Activated CD4-positive, alpha-beta T cell treated with anti-CD3 and anti-CD28 coated beads, Interleukin-2, amount 50 U/mL, for 48 hours (primary cell): ENCODE data around the gene PRKAG3.

ENCODE experiments used
- DNase-seq, 2 experiments: peaks; one replicate each; pipeline ENCODE4 v3.0.0-alpha.2; 2020

The PRKAG3 gene

GRCh38 chr2:218837495-218837894 lies 5.9 kb upstream of the PRKAG3 start:
- no peak for DNase-seq

GRCh38 chr2:218834685-218835084 lies 3.1 kb upstream of the PRKAG3 start:
- DNase-seq, result no peak

DNA sequence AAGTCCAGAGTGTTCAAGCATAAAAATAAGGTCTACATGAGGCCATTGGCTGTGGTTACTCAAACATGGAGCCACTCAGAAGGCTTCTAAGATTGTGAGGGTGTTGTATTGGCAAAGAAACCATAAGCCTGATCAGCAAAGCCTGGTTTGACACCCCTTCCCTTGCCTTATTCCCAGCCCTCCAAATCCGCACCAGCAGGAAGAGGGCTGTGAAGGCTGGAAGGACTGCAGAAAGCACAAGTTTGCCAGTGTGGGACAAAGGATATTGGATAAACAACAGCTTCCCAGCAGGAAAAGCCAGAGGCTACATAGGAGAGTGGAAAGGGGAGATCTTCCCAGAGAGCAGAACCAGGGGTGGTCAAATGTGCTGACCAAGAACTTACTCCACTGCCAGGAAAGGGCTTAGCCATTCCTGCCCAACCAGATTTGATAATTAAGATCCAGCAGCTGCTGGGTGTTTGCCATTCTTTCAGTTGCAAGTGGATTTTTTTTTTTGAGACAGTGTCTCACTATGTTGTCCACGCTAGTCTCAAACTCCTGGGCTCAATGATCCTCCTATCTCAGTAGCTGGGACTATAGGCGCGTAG lies 1.5 kb upstream of the PRKAG3 start:
- no peak for DNase-seq

- no peak for DNase-seq
Observed at GRCh38 chr2:218832520-218832919, 917 bp upstream of the PRKAG3 start.

GRCh38 chr2:218832081-218832480 lies 478 bp upstream of the PRKAG3 start:
- DNase-seq, result no peak

DNA sequence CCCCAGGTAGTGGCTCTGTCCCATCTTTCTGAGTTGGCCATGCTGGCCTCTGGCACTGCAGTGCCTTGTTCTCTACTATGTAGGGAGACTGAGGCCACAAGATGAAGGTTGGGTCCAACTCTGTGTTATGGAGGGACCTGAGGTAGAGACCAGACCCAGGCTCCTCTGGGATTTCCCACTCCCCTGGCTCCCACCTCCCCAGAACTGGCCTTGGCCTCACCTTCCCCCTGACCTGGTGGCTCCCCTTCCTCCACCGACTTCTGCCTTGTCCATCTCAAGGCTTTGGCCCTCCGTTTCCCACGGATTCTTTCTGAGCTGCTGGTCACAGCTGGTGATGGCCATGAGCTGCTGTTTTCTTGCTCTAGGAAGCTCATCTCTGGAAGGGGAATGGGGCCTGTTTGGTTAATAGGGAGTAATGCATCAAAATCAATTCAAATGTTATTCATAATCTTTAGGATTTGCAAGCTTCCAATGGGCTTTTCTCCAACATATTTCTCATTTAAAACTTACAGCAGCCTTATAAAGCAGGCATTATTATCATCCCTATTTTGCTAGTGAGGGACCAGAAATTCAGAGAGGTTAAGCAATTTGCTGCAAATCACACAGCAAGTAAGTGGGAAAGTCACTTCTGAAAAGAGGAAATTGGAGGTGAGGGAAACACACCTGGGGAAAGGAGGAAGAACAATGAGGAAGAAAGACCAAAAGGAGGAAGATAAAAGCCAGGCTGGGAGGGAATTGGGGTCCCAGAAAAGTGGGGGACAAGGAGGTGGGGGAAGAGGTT lies 887 bp downstream of the PRKAG3 start:
- DNase-seq, result no peak

- DNase-seq, result no peak
Observed at GRCh38 chr2:218829868-218830451, 1.6 kb downstream of the PRKAG3 start.

DNA sequence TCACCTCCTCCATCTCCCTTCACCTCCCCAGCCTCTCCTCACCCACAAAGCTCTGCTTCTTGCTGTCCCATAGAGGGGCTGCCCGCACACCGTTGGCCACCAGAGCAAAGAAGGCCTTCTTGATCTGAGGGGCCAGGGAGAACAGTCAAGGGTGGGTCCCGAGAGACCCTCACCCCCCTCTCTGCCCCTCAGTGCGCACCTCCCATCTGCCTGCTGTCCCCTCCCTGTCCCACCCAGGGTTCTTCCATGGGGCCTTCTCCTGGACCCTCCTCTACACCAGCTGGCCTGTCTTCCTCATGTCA lies 3.2 kb downstream of the PRKAG3 start:
- no peak for DNase-seq

DNA sequence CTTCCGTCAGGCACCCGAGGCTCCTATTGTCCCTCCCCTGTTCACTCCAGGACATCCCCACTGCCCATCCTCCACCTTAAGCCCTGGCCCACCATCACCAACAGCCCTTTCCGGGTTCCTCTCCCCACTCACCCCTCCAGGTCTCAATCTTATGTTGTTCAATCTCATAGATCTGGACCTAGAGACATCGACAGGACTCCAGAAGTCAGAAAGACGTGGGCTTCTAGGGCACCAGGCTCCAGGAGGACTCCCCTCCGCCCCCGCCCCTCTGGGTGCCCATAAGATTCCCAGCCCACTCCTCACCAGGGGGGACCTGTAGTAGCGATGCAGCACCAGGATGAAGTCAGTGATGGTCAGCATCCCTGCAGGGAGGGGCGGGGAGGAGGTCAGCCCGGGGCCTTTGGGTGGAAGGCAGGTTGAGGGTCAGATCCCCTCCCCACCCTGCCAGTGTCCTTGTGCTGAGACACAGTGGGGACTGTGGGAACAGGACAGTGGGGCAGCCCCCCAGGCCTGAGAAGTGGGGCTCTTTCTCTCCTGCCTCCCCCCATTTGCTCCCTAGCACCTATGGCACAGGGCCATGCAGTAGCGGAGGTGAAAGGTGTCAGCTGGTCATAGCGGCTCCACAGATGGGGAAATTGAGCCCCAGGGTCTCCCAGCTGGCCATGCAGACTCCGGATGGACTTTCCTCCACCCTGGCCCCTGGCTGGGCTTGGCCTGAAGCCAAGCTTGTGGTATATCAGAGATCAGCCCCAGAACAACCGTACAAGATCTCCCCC lies 3.7 kb downstream of the PRKAG3 start:
- DNase-seq, result no peak

GRCh38 chr2:218826791-218827190 lies 4.8 kb downstream of the PRKAG3 start:
- DNase-seq, result no peak

DNA sequence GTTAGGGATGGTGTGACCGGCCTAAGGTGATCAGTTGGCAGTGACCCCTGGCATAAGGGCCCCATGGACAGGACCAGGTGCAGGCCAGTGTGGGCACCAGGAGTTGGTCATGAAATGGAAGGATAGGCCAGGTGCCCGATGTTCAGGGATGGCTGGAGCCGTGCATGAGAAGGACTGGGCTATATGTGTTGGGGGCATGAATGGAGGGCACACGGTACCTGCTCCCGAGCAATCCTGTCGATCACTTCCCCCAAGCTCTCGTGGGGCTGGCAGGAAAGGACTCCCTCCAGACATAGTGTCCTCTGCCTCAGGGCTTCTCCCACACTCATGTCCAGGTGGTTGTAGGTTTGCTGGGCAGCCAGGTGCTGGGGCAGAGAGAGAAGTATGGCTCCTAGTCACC lies 7.6 kb downstream of the PRKAG3 start:
- no peak for DNase-seq

DNA sequence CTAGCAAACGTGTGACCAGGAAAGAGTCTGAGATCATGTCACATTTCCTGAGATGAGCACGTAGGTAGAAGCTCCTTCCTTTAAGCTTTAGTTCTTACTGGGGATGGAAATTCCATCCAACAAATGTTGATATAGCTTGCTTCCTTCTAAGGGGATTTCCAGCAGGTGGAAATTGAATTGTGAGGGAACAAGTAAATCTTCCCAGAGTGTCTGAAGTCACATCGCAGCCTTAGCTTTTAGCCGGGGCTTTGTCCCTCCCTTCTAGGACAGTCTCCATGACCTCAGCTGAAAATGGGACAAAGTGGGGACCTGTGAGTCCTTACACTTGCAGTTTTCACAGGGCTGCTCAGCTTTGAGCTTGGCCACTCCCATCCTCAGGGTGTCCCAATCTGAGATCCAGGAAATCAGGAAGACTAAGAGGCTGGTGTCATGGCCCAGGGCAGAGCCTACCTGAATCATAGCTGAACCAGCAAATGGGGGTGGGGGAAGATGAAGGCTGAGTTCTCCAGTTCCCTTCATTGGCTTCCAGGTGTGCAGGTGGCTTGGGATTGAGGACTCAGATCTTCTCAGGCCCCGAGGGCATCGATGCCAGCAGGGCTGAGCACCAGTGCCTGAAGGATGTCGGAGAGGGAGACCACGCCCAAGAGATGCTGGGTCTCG lies 8.3 kb downstream of the PRKAG3 start:
- no peak for DNase-seq

GRCh38 chr2:218822622-218823021 lies 9.0 kb downstream of the PRKAG3 start:
- DNase-seq, result no peak

GRCh38 chr2:218821605-218822211 lies 9.9 kb downstream of the PRKAG3 start:
- no peak for DNase-seq

DNA sequence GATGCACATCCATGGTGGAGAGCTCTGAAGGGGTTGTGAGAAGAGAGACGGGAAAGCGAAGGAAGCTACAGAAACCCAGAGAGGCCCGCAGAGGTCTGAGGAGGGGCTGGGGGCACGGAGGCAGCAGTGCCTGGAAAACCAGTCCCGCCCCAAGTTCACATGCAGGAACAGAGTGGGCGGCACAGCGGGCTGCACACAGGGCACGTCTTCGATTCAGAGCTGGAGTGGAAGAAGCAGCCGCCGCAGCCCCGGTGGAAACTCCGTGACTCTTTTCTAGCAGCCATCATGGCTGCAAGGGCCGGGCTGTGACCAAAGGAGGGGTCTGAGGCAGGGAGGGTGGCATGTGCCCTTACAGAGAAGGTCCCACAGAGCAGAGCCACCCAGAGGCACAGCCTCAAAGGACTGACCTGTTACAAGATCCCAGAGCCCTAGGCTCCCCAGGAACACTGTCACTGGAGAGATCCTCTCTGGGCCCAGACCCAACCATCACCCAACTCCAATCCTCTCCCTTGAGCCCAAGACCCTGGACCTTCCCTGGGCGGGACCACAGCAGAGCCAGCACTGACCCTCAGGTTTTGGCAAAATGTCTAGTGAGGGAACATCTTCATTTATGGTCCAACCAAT lies 10.7 kb downstream of the PRKAG3 start:
- DNase-seq, result no peak

DNA sequence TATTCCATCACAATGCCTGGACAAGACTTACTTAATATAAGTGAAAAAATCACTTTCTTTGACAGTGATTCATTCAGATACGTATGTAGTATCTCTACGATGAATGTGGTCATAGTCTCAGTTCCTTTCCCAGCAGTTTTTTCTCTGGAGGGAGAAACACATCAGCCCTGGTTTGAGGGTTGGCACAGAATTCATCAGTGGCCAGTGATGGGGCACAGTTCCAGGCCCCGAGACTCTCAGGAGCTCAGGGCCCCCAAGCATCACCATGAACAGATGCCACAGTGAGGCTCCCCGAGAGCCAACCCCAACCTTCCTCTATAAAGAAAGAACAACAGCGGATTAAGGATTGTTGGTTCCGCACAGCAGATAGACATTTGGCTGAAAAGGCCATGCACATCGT lies 12.5 kb downstream of the PRKAG3 start:
- no peak for DNase-seq

- DNase-seq, result no peak
Observed at GRCh38 chr2:218816561-218817011, 15.0 kb downstream of the PRKAG3 start.

DNA sequence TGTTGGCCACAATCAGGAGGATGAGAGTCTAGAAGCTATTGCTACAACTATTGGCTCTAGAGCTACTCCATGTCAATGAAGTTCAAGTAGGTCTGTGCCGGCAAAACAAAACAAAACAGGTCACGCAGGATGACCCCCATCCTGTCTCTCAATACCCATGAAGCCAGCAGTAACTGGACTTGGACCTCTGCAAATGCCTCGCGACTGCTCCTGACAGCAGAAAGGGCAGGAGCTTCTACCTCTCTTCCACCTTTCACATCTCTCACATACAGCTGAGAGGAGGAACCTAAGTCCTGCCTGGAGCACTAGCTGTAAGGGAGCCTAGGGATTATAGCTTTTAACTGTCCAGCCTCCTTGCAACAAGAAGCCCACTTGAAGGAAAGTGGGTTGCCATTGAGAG lies 16.0 kb downstream of the PRKAG3 start:
- DNase-seq, result no peak

DNA sequence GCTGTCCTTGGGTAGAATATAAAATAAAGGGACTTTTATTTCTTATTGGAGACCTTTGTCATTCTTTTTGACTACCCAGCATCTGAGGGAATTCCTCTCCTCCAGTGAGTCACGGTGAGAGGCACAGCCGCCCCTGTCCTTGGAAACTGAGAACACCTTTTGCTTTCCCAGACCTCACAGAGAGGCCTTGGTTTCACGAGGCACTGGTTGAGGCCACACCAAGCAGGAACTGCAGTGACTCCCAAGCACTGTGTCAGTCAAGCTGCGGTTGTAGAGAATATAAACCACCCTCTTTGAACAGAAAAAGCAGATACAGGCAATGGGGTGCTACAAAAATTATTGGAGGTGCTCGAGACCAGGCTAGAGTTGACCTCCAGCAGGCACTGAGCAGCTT lies 16.4 kb downstream of the PRKAG3 start:
- DNase-seq, result no peak

DNA sequence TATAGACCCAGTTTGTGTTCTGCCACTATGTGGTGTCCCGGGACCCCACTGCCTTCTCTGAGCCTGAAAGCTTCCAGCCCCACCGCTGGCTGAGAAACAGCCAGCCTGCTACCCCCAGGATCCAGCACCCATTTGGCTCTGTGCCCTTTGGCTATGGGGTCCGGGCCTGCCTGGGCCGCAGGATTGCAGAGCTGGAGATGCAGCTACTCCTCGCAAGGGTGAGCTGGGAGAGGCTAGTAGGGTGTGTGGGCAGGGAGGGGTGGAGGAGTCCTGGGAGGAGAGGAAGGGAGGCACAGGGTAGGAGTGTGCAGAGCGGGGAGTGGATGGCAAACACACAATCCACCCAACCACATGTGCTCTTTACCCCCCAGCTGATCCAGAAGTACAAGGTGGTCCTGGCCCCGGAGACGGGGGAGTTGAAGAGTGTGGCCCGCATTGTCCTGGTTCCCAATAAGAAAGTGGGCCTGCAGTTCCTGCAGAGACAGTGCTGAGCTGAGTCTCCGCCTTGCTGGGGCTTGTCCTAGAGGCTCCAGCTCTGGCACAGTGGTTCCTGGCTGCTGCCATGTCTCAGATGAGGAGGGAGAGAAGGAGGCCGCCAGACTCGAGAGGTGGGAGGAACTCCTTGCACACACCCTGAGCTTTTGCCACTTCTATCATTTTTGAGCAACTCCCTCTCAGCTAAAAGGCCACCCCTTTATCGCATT lies 16.9 kb downstream of the PRKAG3 start:
- DNase-seq, result no peak

DNA sequence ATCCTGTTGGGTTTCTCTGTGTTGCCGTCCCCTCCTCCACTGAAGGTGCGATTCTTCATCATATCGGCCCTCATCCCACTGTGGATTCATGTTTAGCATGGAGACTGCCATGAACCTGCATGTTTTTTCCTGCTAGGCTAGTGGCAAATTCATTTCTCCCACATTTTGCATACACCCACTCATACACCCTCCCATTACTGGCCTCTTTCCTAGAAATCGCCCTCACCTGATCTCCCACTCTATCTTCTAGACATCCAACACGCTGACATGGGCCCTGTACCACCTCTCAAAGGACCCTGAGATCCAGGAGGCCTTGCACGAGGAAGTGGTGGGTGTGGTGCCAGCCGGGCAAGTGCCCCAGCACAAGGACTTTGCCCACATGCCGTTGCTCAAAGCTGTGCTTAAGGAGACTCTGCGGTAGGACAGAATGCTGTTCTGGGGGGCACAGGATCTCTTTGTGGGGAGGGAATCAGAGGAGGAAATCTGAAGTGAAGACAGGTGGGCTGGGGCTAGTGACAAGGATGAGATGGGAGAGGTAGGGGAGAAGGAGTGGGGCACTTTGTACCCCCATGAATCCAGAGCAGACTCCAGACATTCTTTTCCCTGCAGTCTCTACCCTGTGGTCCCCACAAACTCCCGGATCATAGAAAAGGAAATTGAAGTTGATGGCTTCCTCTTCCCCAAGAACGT lies 17.7 kb downstream of the PRKAG3 start:
- no peak for DNase-seq
